ENCODE results near the gene SH3PXD2A.
"Not testable (repeated sequence)": the region's sequence is repeated elsewhere in the genome, so short reads cannot be mapped to it uniquely, and the experiment has no call there.

Gene SH3PXD2A

GRCh38 chr10:103739039-103739764 is 116.2 kb downstream of the SH3PXD2A start:
- DNase-seq, result no peak

GRCh38 chr10:103737735-103738367 is 117.5 kb downstream of the SH3PXD2A start:
- no peak for DNase-seq

GRCh38 chr10:103736763-103737162 is 118.6 kb downstream of the SH3PXD2A start:
- peak in 1 of 2 experiments; percentile 45 for DNase-seq

- DNase-seq, result no peak
Observed at GRCh38 chr10:103736044-103736443, 119.3 kb downstream of the SH3PXD2A start.

- DNase-seq, result no peak
Observed at GRCh38 chr10:103734731-103735130, 120.6 kb downstream of the SH3PXD2A start.

- DNase-seq, result no peak
Observed at GRCh38 chr10:103733045-103733419, 122.3 kb downstream of the SH3PXD2A start.

GRCh38 chr10:103732339-103733044 is 122.9 kb downstream of the SH3PXD2A start:
- DNase-seq, result no peak

GRCh38 chr10:103731609-103732270 is 123.6 kb downstream of the SH3PXD2A start:
- DNase-seq, result no peak

- not testable (repeated sequence) for DNase-seq
Observed at GRCh38 chr10:103731026-103731425, 124.3 kb downstream of the SH3PXD2A start.

GRCh38 chr10:103729851-103730250 is 125.5 kb downstream of the SH3PXD2A start:
- DNase-seq, result no peak

GRCh38 chr10:103727991-103728689 is 127.2 kb downstream of the SH3PXD2A start:
- DNase-seq, result no peak

- DNase-seq, result no peak
Observed at GRCh38 chr10:103727546-103727963, 127.8 kb downstream of the SH3PXD2A start.

- no peak for DNase-seq
Observed at GRCh38 chr10:103726637-103727036, 128.7 kb downstream of the SH3PXD2A start.

- no peak for DNase-seq
Observed at GRCh38 chr10:103725242-103725641, 130.1 kb downstream of the SH3PXD2A start.

- no peak for DNase-seq
Observed at GRCh38 chr10:103724771-103725170, 130.6 kb downstream of the SH3PXD2A start.

- no peak for DNase-seq
Observed at GRCh38 chr10:103724074-103724473, 131.3 kb downstream of the SH3PXD2A start.

- DNase-seq, result no peak
Observed at GRCh38 chr10:103723557-103723956, 131.8 kb downstream of the SH3PXD2A start.

GRCh38 chr10:103722632-103723031 is 132.7 kb downstream of the SH3PXD2A start:
- no peak for DNase-seq

- DNase-seq, result no peak
Observed at GRCh38 chr10:103720964-103721335, 134.4 kb downstream of the SH3PXD2A start.

GRCh38 chr10:103720328-103720963 is 134.9 kb downstream of the SH3PXD2A start:
- DNase-seq, result no peak

- DNase-seq, result no peak
Observed at GRCh38 chr10:103719036-103719435, 136.3 kb downstream of the SH3PXD2A start.

GRCh38 chr10:103718247-103718620 is 137.1 kb downstream of the SH3PXD2A start:
- no peak for DNase-seq
